ENCODE measurements around the gene NBEA. TPM values are rescaled to one million over a fixed set of nuclear protein-coding genes. Genes with fewer than 3 reads are reported as not detected.

Gene NBEA
- total RNA-seq, 8 experiments from 2014 or later: 2.8 to 45.7 (median 31.8) TPM

GRCh38 chr13:35595181-35595580 lies 653.1 kb downstream of the NBEA start:
- no peak for ATAC-seq (replicated peaks in 6 of 8)
- Histone ChIP-seq H3K27ac (no peak overlapping the region), H3K4me3 (no peak overlapping the region), H3K4me1 (replicated peaks in 1 of 2) (peaks cover 0 to 12% of the 10 kb centered on the region in 2 donors)
- in situ Hi-C loops (cut with MboI; ENCODE audit: low pct_unique_long_range_greater_than_20kb in 2 of 9, low sequenced_read_pairs in 9 of 9, unreplicated experiment in 9 of 9): no loop called here

- Histone ChIP-seq H3K4me3 (no peak overlapping the region), H3K27ac (no peak overlapping the region), H3K4me1 (replicated peaks in 1 of 2) (peaks cover 0 to 12% of the 10 kb centered on the region in 2 donors)
- in situ Hi-C loops (cut with MboI; ENCODE audit: low pct_unique_long_range_greater_than_20kb in 2 of 9, low sequenced_read_pairs in 9 of 9, unreplicated experiment in 9 of 9): no loop called here
- whole genome bisulfite sequencing, 10 experiments: 22 to 87% (median 48%) methylated on average over 1 to 5 of the region's 5 CpGs
- ATAC-seq (replicated peaks in 6 of 8): peak in 5 of 8 experiments; percentile 57 to 88 (median 78)
Observed at GRCh38 chr13:35596321-35597030, 654.4 kb downstream of the NBEA start.

GRCh38 chr13:35597451-35597850 lies 655.4 kb downstream of the NBEA start:
- no peak for ATAC-seq (replicated peaks in 6 of 8)
- no peak overlapping the region for H3K4me3 ChIP-seq
- in situ Hi-C loops (cut with MboI; ENCODE audit: low pct_unique_long_range_greater_than_20kb in 2 of 9, low sequenced_read_pairs in 9 of 9, unreplicated experiment in 9 of 9): no loop called here
- no peak overlapping the region for H3K27ac ChIP-seq
- WGBS, 10 experiments: 80 to 100% (median 100%) methylated on average over 1 to 3 of the region's 3 CpGs; no CpG with 5 or more reads in 5 of the 10 experiments
- peaks cover 0 to 12% of the 10 kb centered on the region in 2 donors for H3K4me1 ChIP-seq (replicated peaks in 1 of 2)

GRCh38 chr13:35598233-35598632 lies 656.2 kb downstream of the NBEA start:
- 40 to 87% (median 71%) methylated on average over 2 to 3 of the region's 3 CpGs; no CpG with 5 or more reads in 1 of the 10 experiments for WGBS, 10 experiments
- in situ Hi-C loops (cut with MboI; ENCODE audit: low pct_unique_long_range_greater_than_20kb in 2 of 9, low sequenced_read_pairs in 9 of 9, unreplicated experiment in 9 of 9): no loop called here

GRCh38 chr13:35598790-35599369 lies 656.8 kb downstream of the NBEA start:
- Histone ChIP-seq H3K4me1 (replicated peaks in 1 of 2) (peaks cover 7 to 19% of the 10 kb centered on the region in 2 donors), H3K27ac (no peak overlapping the region), H3K4me3 (no peak overlapping the region)
- in situ Hi-C loops (cut with MboI; ENCODE audit: low pct_unique_long_range_greater_than_20kb in 2 of 9, low sequenced_read_pairs in 9 of 9, unreplicated experiment in 9 of 9): no loop called here
- peak in 2 of 8 experiments; percentile 62 to 63 for ATAC-seq (replicated peaks in 6 of 8)
- WGBS, 10 experiments: 33 to 100% (median 96%) methylated on average over 1 to 4 of the region's 4 CpGs

More at GRCh38 chr13:35598233-35598632, 656.2 kb downstream of the NBEA start:
- H3K27ac ChIP-seq: no peak overlapping the region
- H3K4me1 ChIP-seq (replicated peaks in 1 of 2): peaks cover 2 to 13% of the 10 kb centered on the region in 2 donors
- H3K4me3 ChIP-seq: no peak overlapping the region
- ATAC-seq (replicated peaks in 6 of 8): no peak

GRCh38 chr13:35599384-35599783 lies 657.3 kb downstream of the NBEA start:
- H3K4me1 ChIP-seq (replicated peaks in 1 of 2): peaks cover 7 to 22% of the 10 kb centered on the region in 2 donors
- 43 to 100% (median 79%) methylated on average over 1 to 2 of the region's 2 CpGs; no CpG with 5 or more reads in 2 of the 10 experiments for WGBS, 10 experiments
- ATAC-seq (replicated peaks in 6 of 8): peak in 3 of 8 experiments; percentile 24 to 69 (median 59)
- no peak overlapping the region for H3K4me3 ChIP-seq
- in situ Hi-C loops (cut with MboI; ENCODE audit: low pct_unique_long_range_greater_than_20kb in 2 of 9, low sequenced_read_pairs in 9 of 9, unreplicated experiment in 9 of 9): no loop called here
- H3K27ac ChIP-seq: no peak overlapping the region

GRCh38 chr13:35600137-35600536 lies 658.1 kb downstream of the NBEA start:
- H3K27ac ChIP-seq: no peak overlapping the region
- H3K4me3 ChIP-seq: no peak overlapping the region
- peaks cover 7 to 22% of the 10 kb centered on the region in 2 donors for H3K4me1 ChIP-seq (replicated peaks in 1 of 2)
- WGBS, 10 experiments: 17 to 100% (median 79%) methylated on average over 1 to 3 of the region's 3 CpGs; no CpG with 5 or more reads in 2 of the 10 experiments
- ATAC-seq (replicated peaks in 6 of 8): peak in 1 of 8 experiments; percentile 20
- in situ Hi-C loops (cut with MboI; ENCODE audit: low pct_unique_long_range_greater_than_20kb in 2 of 9, low sequenced_read_pairs in 9 of 9, unreplicated experiment in 9 of 9): no loop called here

- in situ Hi-C loops (cut with MboI; ENCODE audit: low pct_unique_long_range_greater_than_20kb in 2 of 9, low sequenced_read_pairs in 9 of 9, unreplicated experiment in 9 of 9): no loop called here
- H3K4me3 ChIP-seq: no peak overlapping the region
- 57 to 90% (median 67%) methylated on average over 3 to 8 of the region's 9 CpGs for WGBS, 10 experiments
Observed at GRCh38 chr13:35603593-35604285, 661.7 kb downstream of the NBEA start.

GRCh38 chr13:35614666-35615065 lies 672.6 kb downstream of the NBEA start:
- Histone ChIP-seq H3K4me1 (replicated peaks in 1 of 2) (no peaks in the 10 kb centered on the region), H3K27ac (no peak overlapping the region), H3K4me3 (no peak overlapping the region)
- no peak for ATAC-seq (replicated peaks in 6 of 8)
- in situ Hi-C loops (cut with MboI; ENCODE audit: low pct_unique_long_range_greater_than_20kb in 2 of 9, low sequenced_read_pairs in 9 of 9, unreplicated experiment in 9 of 9): no loop called here
- 80 to 100% (median 100%) methylated on average over 1 to 2 of the region's 2 CpGs; no CpG with 5 or more reads in 3 of the 10 experiments for WGBS, 10 experiments

More at GRCh38 chr13:35603593-35604285, 661.7 kb downstream of the NBEA start:
- Histone ChIP-seq H3K4me1 (replicated peaks in 1 of 2) (peaks cover 7 to 10% of the 10 kb centered on the region in 2 donors), H3K27ac (no peak overlapping the region)
- peak in 5 of 8 experiments; percentile 83 to 99 (median 94) for ATAC-seq (replicated peaks in 6 of 8)

- in situ Hi-C loops (cut with MboI; ENCODE audit: low pct_unique_long_range_greater_than_20kb in 2 of 9, low sequenced_read_pairs in 9 of 9, unreplicated experiment in 9 of 9): no loop called here
- Histone ChIP-seq H3K4me3 (no peak overlapping the region), H3K4me1 (replicated peaks in 1 of 2) (no peaks in the 10 kb centered on the region), H3K27ac (no peak overlapping the region)
- ATAC-seq (replicated peaks in 6 of 8): no peak
- WGBS, 10 experiments: 29 to 93% (median 82%) methylated on average over 1 to 6 of the region's 6 CpGs; no CpG with 5 or more reads in 1 of the 10 experiments
Observed at GRCh38 chr13:35617420-35617819, 675.4 kb downstream of the NBEA start.

GRCh38 chr13:35618565-35619083 lies 676.6 kb downstream of the NBEA start:
- WGBS, 10 experiments: 54 to 100% (median 90%) methylated on average over 2 to 5 of the region's 5 CpGs; no CpG with 5 or more reads in 2 of the 10 experiments
- no peak overlapping the region for H3K27ac ChIP-seq
- in situ Hi-C loops (cut with MboI; ENCODE audit: low pct_unique_long_range_greater_than_20kb in 2 of 9, low sequenced_read_pairs in 9 of 9, unreplicated experiment in 9 of 9): no loop called here
- ATAC-seq (replicated peaks in 6 of 8): peak in 1 of 8 experiments; percentile 15
- H3K4me1 ChIP-seq (replicated peaks in 1 of 2): no peaks in the 10 kb centered on the region
- H3K4me3 ChIP-seq: no peak overlapping the region

GRCh38 chr13:35621989-35622388 lies 679.9 kb downstream of the NBEA start:
- Histone ChIP-seq H3K27ac (no peak overlapping the region), H3K4me3 (no peak overlapping the region), H3K4me1 (replicated peaks in 1 of 2) (no peaks in the 10 kb centered on the region)
- no peak for ATAC-seq (replicated peaks in 6 of 8)
- in situ Hi-C loops (cut with MboI; ENCODE audit: low pct_unique_long_range_greater_than_20kb in 2 of 9, low sequenced_read_pairs in 9 of 9, unreplicated experiment in 9 of 9): no loop called here

GRCh38 chr13:35629026-35629425 lies 687.0 kb downstream of the NBEA start:
- 73 to 100% (median 87%) methylated on average over 2 of the region's 2 CpGs; no CpG with 5 or more reads in 3 of the 10 experiments for WGBS, 10 experiments
- in situ Hi-C loops (cut with MboI; ENCODE audit: low pct_unique_long_range_greater_than_20kb in 2 of 9, low sequenced_read_pairs in 9 of 9, unreplicated experiment in 9 of 9): no loop called here
- ATAC-seq (replicated peaks in 6 of 8): no peak
- Histone ChIP-seq H3K4me1 (replicated peaks in 1 of 2) (no peaks in the 10 kb centered on the region), H3K27ac (no peak overlapping the region), H3K4me3 (no peak overlapping the region)

Measured in motor neuron (in vitro differentiated cells).